Activated CD4-positive, alpha-beta T cell treated with anti-CD3 and anti-CD28 coated beads for 24 hours (primary cell): ENCODE measurements around the gene BBX.

Experiments
- DNase-seq, 2 donors: peaks; one replicate each; pipeline ENCODE4 v3.0.0-alpha.2; 2020; ENCODE audit warnings: low read depth in 2 of 2

BBX gene

DNA sequence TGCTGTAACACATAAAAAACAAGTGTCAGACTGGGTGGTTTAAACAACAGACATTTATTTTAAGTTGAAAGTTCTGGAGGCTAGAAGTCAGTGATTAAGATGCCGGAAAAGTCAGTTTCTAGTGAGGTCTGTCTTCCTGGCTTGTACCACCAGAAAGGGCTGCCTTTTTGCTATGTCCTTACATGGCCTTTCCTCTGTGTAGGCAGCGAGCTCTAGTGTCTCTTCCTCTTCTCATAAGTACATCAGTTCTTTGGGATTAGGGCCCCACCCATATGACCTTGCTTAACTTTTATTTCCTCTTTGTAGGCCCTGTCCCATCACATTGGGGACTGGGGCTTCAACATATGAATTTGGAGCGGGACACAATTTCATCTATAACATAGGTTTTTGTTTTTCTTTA lies 128.0 kb downstream of the BBX start:
- DNase-seq: no peak

DNA sequence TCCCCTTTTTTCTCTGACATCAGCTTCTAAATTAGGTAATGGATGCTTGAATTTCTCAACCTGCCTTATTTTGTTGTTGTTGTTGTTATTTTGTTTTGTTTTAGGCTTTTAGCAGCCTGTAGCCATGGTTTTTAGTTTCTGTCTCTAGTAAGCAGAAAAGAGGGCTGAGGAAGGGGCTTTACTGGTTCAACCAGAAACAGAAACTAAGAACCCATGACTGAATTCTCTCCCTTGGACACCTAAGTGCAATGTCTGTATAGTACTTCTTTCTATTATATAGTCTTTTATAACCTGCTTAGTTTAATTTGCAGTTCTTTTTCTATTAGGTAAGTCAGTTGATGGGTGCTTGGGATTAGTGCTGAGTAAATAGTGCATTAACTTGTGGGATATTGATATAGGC lies 129.0 kb downstream of the BBX start:
- DNase-seq: no peak

DNA sequence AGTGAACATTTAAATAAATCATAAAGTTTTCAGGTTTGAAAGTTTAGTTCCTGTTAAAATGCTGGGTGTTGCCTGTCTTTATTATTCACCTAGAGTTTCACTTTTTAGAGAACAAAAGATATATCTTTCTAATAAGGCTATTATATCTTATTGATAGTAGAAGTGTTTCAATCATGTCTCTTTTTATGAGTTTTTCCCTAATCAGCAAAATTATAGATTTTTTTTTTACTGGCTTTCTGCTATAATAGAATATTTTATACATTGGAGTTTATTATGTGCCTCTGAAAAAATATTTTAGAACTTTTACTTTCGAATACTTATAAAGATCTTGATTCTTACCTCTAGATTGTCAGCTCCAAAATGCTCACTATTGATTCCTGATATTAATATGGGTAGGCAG lies 131.5 kb downstream of the BBX start:
- DNase-seq: no peak

DNA sequence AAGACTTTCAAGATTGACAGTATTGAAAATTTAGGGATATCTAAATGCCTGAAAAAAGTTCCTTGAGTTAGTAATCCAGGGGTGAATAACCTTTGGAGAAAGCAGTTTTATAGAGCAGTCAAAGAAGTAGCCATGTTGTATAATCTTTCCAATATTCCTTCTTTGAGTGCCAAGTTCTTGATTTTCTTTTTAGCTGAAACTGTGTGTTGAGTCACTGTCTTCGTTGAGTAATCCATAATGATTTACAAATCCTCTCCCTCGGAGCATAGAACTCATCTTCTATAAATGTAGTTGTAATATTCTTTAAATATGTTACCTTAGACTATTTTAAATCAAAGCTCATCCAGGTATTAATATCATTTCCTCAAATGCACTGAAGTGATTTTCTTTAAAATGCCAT lies 135.2 kb downstream of the BBX start:
- no peak for DNase-seq

DNA sequence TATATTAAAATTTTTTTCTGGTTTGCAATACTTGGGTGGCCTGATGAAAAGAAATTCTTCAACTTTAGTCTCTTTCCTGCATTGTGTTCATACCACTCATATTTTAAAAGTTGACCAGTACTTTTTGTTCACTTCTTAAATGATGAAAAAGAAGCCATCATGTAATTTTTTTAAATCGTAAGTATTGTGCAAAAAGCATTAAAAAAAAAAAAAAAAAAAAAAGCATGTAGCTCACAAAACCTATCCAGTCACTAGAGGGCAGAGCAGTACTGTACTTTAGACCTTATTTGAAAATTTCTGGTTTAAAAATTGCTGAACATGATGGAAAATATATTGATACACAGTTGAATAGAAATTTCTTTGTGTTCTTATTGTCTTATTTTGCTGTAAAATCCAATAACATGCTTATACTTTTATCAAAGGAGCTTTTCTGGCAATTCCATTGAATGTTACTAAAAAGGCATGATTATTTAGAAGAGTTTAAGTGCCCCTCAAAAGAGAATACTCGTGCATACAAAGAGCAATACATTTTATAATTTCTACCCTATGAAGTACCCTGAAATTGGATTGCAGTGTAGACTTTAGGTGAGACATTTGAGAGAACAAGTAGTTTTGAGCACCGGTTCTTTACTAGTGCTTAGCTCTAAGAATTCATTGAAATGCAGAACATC lies 137.7 kb downstream of the BBX start:
- DNase-seq: no peak

DNA sequence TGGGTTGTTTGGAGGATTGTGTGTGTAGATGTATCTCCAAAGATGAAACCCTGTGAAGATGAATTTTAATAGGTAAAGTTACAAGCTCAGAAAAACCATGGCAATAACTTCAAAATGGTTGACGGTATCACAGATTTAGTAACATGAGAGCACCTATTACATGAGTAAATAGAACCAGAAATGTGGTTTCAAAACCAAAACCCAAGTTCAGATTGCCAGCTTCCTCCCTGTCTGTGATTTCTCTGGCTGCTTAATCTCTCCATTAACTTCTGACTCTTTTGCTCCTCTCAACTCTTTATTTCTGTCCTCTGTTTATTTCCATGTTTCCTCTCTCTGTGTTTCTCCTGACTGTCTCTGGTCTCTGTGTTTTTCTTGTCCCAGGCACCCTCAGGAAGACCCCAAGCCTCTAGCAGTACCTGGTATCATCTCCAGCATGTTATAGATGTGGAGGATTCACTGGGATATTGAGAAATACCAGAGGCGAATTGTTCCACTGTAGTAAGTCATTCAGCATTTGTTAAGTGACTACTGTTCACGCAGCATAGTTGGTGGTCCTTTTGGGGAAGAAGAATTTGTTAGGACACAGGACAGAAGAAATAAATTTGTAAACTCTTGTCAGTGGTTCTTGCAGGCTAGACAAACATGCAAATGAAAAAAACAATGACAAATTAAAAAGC lies 138.8 kb downstream of the BBX start:
- no peak for DNase-seq

DNA sequence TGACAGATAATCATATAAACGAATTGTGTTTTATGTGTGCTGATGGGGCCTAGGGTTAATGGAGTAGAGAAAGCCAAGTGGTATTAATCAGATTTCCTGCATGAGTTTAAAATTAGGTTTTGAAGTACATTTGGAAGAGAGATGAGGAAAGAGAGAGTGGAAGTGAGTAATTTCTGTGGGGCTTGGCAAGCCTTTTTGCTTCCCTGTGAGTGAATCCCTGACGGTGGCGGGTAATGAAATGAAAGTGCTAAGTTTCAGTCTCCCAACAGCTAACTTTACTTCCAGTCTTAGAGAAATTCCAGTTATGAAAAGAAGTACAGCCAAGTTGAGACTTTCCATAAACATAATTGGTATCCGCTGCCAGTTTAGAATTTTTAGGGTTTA lies 139.4 kb downstream of the BBX start:
- no peak for DNase-seq

DNA sequence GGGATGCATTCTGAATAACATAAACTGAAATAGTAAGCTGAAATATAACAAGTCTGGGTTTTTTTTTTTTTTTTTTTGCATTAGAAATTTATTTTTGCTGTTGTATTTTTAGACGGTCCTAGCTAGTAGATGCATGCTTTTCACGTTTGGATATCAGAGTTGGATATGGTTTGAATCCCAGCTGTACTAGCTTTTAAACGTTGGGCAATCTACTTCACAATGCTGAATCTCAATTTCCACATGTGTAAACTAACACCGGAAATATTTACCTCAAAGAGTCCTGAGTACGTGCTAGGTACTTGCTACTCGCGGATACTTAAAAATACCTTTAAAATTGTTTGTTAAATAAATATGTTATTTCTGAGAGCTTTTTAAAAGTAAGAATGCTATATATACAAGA lies 139.8 kb downstream of the BBX start:
- no peak for DNase-seq

DNA sequence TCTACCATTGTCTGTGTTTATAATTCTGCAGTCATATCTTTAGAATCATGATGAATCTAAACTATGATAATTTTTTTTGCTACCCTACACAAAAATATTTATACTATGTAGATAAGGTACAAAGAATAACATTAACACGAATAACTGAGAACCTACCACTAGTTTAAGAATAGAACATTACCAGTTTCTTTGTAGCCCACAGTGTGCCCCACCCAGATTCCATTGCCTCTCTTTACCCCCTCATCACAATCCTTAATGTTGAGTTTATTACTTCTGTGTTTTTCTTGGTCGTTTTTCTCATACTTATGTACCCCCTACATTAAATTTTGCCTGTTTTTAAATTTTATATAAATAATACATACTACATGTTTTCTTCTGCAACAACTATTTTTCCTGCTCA lies 140.5 kb downstream of the BBX start:
- no peak for DNase-seq

DNA sequence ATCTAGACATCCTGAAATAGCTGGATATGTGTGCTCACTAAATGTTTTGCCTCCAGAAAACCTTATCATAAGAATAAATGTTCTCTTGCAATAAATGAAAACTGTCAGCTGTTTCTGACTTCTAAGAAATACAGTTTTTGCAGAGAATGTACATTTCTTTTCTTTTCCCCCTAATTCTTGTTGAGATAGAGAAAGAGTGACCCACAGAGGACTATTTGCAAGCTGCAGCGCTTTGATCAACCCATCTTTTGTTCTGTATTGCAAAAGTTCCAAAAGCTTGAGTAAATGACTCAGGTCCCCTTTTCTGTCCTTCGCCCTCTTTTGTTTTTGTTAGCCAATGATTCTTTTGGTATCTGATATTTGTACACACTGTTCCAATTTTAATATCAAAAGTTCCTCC lies 141.9 kb downstream of the BBX start:
- no peak for DNase-seq

DNA sequence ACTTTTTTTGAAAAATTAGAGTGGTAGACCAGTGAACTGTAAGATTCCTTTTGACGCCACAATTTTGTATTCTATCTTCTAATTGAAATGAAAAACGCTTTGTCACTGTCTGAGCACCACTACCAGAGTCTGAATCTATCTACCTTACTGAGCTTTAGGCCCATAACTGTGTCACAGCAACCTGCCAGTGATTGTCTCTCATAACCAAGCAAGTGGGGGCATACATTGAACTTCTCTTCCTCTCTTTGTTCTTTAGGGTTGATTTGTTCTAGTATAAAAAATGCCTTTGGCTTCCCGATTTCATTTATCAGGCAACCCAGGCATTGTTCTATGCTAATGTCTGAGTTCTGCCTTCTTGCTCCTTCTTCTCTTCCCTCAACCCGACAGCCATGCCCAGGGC lies 142.6 kb downstream of the BBX start:
- no peak for DNase-seq

DNA sequence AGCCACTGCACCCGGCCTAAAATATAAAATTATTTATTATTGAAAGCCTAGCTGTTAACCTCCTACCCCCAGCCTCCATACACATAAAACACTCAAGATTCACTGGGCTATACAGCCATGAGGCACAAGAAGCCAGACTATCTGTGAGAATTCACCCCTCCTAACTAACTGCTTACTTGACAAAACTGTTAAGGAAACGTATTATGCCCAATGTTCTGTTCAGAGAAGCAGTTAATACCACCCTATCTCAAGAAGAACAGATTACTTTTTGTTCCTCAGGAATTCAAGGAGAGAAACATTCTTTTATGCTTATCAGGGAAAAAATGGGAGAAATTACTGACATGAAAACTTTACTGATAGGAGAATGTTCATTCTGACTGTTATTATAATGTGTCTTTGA lies 144.1 kb downstream of the BBX start:
- DNase-seq: no peak

DNA sequence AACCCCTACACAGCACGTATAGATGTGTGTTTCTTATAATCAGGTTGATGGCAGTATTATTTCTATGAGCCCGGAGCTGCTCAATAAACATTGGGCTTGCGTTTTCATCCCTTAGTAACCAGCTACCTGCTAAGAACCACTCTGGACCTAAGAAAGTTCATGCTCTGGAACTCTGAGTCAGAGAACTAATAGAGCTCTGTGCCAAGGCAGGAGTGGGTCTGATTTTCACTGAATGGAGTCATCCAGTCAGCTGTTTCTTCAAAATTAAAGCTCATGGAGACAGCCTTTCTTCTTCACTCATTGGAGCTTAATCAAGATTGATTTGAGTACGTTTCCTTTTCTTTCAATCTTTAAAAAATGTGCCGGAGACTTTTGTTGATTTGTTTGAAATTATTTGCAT lies 145.7 kb downstream of the BBX start:
- no peak for DNase-seq

DNA sequence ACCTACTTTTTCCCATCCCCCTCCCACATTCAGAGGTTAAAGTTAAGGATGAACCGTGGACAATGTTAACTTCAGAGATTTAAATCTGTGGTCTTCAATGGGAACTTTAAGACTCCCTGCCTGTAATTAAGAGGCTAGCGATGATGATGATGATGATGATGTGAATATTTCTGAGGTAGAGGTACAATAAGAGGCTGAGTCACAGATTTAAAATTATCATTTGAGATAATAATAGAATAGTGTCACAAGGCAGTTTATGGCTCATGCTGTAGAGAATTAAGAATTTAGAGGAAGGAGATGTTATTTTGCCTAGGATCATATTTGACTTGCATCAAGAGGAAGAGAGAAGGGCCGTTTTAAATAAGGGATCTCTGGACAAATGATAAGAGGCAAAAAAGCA lies 146.2 kb downstream of the BBX start:
- DNase-seq: no peak

DNA sequence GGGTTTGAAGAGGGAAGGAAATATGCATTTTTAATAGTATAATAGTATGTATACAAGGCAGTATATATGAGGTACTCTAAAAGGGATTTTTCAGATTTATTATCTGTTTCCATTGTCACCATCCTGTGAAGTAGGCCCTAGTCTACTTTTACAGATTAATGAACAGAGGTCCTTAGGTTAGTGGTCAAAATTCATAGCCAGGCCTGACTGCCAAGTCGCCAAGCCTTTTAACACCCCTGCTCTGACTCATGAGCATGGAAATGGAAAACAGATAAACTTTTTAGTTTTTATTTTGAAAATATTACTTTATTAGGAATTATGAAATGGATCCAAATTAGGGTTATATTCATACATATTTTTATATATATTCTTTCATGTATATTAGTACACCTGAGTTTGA lies 146.9 kb downstream of the BBX start:
- no peak for DNase-seq

DNA sequence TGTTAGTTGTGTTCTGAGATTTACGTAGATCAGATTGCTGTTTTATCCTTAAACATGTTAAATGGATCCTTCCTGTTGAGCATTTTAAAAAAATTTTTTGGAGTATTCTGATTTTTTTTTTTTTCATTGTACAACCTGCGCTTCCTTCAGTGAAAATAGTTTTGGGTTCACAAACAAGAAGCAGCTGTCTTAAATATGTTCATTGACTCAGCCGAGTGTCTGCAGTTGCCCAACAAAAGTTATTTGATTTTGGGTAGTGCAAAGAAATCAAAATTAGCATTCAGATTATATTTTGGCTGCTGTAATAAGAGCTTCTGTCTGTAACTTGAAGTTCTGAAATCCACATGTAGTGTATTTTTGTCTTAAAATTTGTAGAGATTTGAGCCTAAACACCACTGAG lies 148.2 kb downstream of the BBX start:
- DNase-seq: no peak

DNA sequence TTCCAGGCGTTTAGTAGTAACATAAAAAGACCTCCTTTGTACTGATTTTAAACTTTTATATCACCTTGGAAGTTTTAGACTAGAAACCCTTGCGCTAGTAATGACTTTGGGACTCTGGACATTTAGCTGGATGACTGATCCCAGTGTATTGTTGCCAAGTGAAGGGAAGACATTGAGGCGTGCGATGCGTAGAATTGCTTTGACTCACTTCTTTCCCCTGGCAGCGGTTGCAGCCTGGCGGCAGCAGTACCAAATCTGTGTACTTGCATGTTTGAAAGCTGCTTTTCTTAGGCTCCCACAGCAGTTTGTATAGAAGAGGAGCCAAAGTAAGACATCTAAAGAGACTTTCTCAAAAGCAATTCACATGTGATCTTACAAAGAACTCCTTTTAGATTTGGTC lies 151.6 kb downstream of the BBX start:
- no peak for DNase-seq

DNA sequence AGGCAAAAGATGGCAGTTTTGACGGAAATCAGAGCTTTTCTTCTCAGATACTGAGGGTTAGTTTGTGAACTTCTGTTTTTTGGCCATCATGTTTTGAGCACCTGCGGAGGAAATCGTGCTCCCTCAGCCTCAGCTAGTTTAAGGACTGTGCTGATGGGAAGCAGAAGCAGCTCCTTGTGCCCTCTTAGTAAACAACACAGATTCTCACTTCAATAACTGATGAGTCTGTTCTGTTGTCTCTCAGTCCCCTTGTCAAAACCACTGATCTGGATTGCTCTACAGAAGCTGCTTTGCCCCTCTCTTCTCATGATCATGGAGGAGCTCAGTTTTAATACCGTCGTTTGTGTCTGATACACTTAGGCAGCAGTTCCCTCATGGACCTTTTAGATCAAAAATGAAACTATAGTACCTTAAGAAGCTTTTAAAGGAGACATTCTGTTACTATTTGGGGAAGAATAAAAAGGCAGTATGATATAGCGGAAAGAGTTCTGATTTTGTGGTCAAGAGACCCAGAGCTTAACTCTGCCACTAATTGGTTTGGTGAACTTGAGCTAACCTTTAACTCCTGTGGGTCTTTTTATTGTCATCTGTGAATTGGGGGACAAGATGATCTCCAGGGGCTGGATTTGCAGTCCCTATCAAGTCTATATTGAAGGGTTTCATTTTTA lies 152.6 kb downstream of the BBX start:
- DNase-seq: no peak

DNA sequence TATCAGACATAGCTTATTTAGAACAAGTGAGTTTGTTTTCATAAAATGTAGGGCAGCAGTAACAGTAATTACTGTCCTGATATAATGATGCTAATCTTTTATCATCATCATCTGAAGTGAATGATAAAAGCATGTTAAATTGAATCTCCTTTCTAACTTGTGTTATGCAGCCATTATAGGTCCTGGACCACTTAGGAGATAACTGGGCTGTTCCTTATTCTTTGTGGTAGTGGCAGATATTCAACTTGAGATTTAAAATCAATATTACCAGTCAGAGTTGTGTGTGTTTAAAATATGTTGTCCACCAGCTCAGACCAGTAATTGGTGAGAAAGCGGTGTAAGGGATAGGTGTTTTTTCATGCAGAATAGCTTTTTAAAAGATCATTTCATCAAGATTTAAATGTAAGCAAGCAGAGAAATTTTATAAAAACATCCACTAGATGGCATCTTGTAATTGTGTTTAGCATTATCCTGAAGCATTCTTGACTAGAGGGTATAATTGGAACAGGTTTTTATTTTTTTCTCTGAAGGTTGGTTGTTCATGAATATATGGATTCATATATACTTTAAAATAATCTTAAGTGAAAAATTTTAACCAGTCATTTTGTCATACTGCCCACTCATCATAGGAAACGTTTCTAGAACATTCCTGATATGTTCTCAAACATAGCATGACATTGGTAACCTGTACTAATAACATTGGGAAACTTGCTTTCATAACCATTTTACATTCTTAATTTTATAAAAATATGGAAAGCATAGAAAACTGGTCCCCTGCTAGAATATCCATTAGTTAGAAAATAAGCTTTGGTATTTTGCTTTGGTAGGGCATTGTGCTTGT lies 153.9 kb downstream of the BBX start:
- DNase-seq: no peak

DNA sequence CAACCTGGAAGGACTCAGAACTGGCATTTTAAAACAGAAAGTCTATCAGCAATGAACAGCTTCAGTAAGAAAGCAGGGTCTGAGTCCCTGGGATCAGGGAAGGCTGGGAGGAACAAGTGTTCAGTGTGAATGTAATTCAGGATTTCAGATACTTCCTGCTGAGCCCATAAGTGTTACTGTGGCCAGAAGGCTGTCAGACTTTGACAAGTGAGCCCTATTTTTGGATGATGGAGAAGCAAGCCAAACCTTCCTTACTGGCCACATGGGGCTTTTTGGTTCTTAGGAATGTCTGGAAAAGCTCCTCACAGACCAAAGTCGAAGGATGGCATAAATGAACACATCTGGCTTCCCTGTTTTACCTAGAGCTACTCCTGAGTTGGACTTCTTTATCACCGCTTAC lies 157.2 kb downstream of the BBX start:
- DNase-seq: no peak

DNA sequence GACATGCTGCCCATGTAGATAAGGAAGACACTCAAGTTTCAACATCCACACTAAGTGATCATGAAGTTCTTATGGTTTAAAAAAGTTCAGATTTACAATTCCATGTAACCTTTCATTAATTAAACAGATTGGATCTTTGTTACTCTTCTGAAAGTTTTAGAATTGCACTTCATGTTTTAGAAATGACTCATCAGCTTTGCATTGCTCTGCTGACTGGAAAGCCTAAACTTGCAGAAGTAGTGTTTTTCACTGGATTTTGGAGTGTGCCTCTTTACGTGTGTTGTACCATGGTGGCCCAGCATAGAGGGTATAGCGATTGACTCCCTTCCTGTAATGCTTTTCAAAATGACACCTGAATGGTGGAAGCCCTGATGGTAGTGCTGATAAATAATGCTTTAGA lies 157.9 kb downstream of the BBX start:
- DNase-seq: no peak

DNA sequence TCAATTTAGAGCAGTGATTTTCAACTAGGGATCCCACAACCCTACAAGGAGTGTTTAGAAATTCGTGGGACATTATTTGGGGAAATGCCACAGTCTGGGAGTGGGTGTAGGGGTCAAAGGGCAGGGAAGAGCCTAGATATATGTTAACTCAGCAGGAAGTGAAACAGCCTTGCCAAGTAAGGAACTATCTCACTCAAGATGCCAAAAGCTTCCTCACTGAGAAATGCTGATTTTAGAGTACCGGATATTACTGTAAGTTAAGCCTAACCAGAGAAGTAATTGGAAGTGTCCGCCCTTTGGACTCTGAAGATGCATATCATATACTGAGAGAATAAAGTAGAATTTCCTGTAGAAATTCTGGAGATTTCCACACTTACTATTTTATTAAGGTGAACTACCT lies 158.6 kb downstream of the BBX start:
- DNase-seq: no peak

DNA sequence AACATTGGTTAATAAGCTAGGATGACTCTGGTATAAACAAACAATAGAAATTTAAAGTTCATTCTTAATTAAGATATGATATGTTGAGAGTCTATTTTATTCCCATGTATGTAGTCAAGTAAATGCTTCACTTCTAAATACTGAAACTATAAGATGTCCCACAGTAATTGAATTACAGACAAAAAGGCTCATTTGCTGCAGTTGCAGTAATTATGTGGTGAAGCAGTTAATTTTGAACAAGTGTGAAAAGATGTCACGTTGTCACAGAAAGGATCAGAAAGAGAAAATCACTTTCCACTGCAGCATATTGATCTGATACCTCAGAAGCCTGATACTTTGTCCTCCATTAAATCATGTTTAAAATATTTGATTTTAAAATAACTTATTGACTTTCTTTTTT lies 159.8 kb downstream of the BBX start:
- DNase-seq: no peak
